CD14-positive monocyte (primary cell): ENCODE results near the gene NELL1. TPM values are rescaled to one million over a fixed set of nuclear protein-coding genes. Genes with fewer than 3 reads are reported as not detected.

Experiments used
- DNase-seq, 3 donors: peaks; one replicate each; pipeline ENCODE4 v3.0.0-alpha.2; 2011 to 2022
- H2AFZ ChIP-seq: 2 replicates; pipeline ENCODE4 v1.6.0; 2012; ENCODE audit warnings: mild to moderate bottlenecking, low read depth, low read length, inconsistent platforms; ENCODE audit not compliant: insufficient read depth, poor library complexity, severe bottlenecking
- H3K27ac ChIP-seq, 2 donors: 1 replicate in 1 of 2; 2 replicates in 1 of 2; pipeline ENCODE4 v1.5.1; 2012 to 2013; ENCODE audit warnings: low read length in 2 of 2, control low read depth in 1 of 2, inconsistent platforms in 1 of 2, low read depth in 1 of 2, mild to moderate bottlenecking in 1 of 2
- H3K27me3 ChIP-seq, 2 donors: one replicate each; pipeline versions ENCODE4 v1.6.0 to v1.6.1; 2011 to 2013; ENCODE audit warnings: low read length in 2 of 2; ENCODE audit not compliant: control insufficient read depth in 2 of 2, insufficient read depth in 2 of 2
- H3K36me3 ChIP-seq, 2 donors: replicated peaks in 1 of 2; 1 replicate in 1 of 2; 2 replicates in 1 of 2; pipeline versions ENCODE4 v1.5.1 to v1.6.1; 2012 to 2013; ENCODE audit warnings: low read length in 2 of 2, control low read depth in 1 of 2, inconsistent platforms in 1 of 2, mild to moderate bottlenecking in 1 of 2; ENCODE audit not compliant: insufficient read depth in 2 of 2, control insufficient read depth in 1 of 2
- H3K4me1 ChIP-seq, 2 donors: 1 replicate in 1 of 2; 2 replicates in 1 of 2; pipeline versions ENCODE4 v1.5.1 to v1.6.1; 2012 to 2013; ENCODE audit warnings: low read length in 2 of 2, control low read depth in 1 of 2, inconsistent platforms in 1 of 2, mild to moderate bottlenecking in 1 of 2, moderate library complexity in 1 of 2; ENCODE audit not compliant: insufficient read depth in 2 of 2, control insufficient read depth in 1 of 2
- H3K4me2 ChIP-seq: replicated peaks from 2 replicates; pipeline ENCODE3; 2012; ENCODE audit warnings: low read length, moderate library complexity, mild to moderate bottlenecking; ENCODE audit not compliant: poor library complexity, severe bottlenecking; ENCODE audit errors: extremely low read depth
- H3K4me3 ChIP-seq, 3 experiments: fragments of 200-600 bp in 1 of 3; sonication (generic) in 1 of 3; replicated peaks in 1 of 3; 1 replicate in 2 of 3; 2 replicates in 1 of 3; pipeline ENCODE4 v1.5.1; 2011 to 2013; ENCODE audit warnings: low read length in 3 of 3, mild to moderate bottlenecking in 3 of 3, control low read depth in 2 of 3, low read depth in 2 of 3, inconsistent platforms in 1 of 3, moderate library complexity in 1 of 3
- H3K79me2 ChIP-seq: 2 replicates; pipeline ENCODE4 v1.6.0; 2012; ENCODE audit warnings: mild to moderate bottlenecking, control low read depth, inconsistent platforms, low read length, moderate library complexity; ENCODE audit not compliant: insufficient read depth
- H3K9ac ChIP-seq: 2 replicates; pipeline ENCODE4 v1.6.0; 2017; ENCODE audit warnings: low read length, mild to moderate bottlenecking; ENCODE audit not compliant: insufficient read depth, poor library complexity, severe bottlenecking
- H3K9me3 ChIP-seq, 2 donors: replicated peaks in 1 of 2; 1 replicate in 1 of 2; 2 replicates in 1 of 2; pipeline versions ENCODE4 v1.5.1 to v1.6.1; 2012 to 2013; ENCODE audit warnings: low read length in 2 of 2, control low read depth in 1 of 2; ENCODE audit not compliant: control insufficient read depth in 1 of 2, insufficient read depth in 1 of 2
- H4K20me1 ChIP-seq: 2 replicates; pipeline ENCODE4 v1.6.0; 2012; ENCODE audit warnings: mild to moderate bottlenecking, low read length, control low read depth, moderate library complexity; ENCODE audit not compliant: insufficient read depth
- H3K27ac Mint-ChIP-seq, 7 donors: one replicate each; pipeline ENCODE4 v1.8.0; 2020; ENCODE audit warnings: mild to moderate bottlenecking in 7 of 7, mixed read lengths in 7 of 7, moderate library complexity in 6 of 7, inconsistent platforms in 2 of 7
- H3K27me3 Mint-ChIP-seq, 3 donors: one replicate each; pipeline ENCODE4 v1.8.0; 2021 to 2022; ENCODE audit warnings: low read depth in 3 of 3, mild to moderate bottlenecking in 3 of 3, mixed read lengths in 3 of 3, moderate library complexity in 3 of 3, inconsistent platforms in 1 of 3
- H3K36me3 Mint-ChIP-seq, 2 donors: one replicate each; pipeline ENCODE4 v1.8.0; 2020; ENCODE audit warnings: mixed read lengths in 2 of 2, inconsistent platforms in 1 of 2, mild to moderate bottlenecking in 1 of 2
- H3K4me1 Mint-ChIP-seq: one replicate; pipeline ENCODE4 v1.8.0; 2020; ENCODE audit warnings: mild to moderate bottlenecking, mixed read lengths
- H3K4me3 Mint-ChIP-seq, 2 donors: one replicate each; pipeline ENCODE4 v1.8.0; 2020; ENCODE audit warnings: mild to moderate bottlenecking in 2 of 2, mixed read lengths in 2 of 2, moderate library complexity in 1 of 2
- H3K9me3 Mint-ChIP-seq, 7 donors: one replicate each; pipeline ENCODE4 v1.8.0; 2020 to 2022; ENCODE audit warnings: mixed read lengths in 7 of 7, mild to moderate bottlenecking in 6 of 7, moderate library complexity in 6 of 7, inconsistent platforms in 2 of 7
- CTCF ChIP-seq: fragments of 200-600 bp; IDR thresholded peaks from one replicate; pipeline ENCODE4 v1.8.0; 2022; ENCODE audit warnings: antibody characterized with exemption, mild to moderate bottlenecking
- WGBS: methylation state at CpG from one replicate; pipeline ENCODE4 v1.1.5; 2013; ENCODE audit warnings: missing lambda C conversion rate; ENCODE audit not compliant: insufficient coverage; 5-methylcytosine and 5-hydroxymethylcytosine counted together
- intact Hi-C, 2 donors: fragments of 100-400 bp; cut with micrococcal nuclease; formaldehyde crosslinking; loops; one replicate each; pipeline versions ENCODE4 v1.15.0 to v1.15.1; 2023
- polyA plus RNA-seq, 3 donors: library from polyadenylated mRNA; depleted of rRNA in 1 of 3; unstranded in 2 of 3; stranded (reverse) in 1 of 3; fragments of 300-500 nt in 2 of 3; fragments of >200 nt in 1 of 3; fragmentation: Illumina TruSeq in 2 of 3; gene quantifications; 1 replicate in 2 of 3; 2 replicates in 1 of 3; pipeline ENCODE4 v1.2.3, GENCODE V29; 2012 to 2021

NELL1 gene
- polyA plus RNA-seq, 3 donors: not detected

GRCh38 chr11:21485006-21485405, 815.6 kb downstream of the NELL1 start:
- H3K4me1 Mint-ChIP-seq: peaks cover 9% of the 10 kb centered on the region
- intact Hi-C loops: no loop called here
- Histone ChIP-seq H3K9ac (no peak overlapping the region), H3K9me3 (no peaks in the 10 kb centered on the region), H3K27ac (no peak overlapping the region), H3K79me2 (no peaks in the 10 kb centered on the region), H3K36me3 (no peaks in the 10 kb centered on the region), H3K4me3 (no peak overlapping the region), H3K4me2 (no peak overlapping the region), H3K4me1 (no peaks in the 10 kb centered on the region), H2AFZ (no peak overlapping the region), H3K27me3 (no peaks in the 10 kb centered on the region), H4K20me1 (no peaks in the 10 kb centered on the region)
- no CpG with 5 or more reads among the region's 1 CpG for WGBS
- no peak overlapping the region for H3K4me3 Mint-ChIP-seq
- no peaks in the 10 kb centered on the region for H3K36me3 Mint-ChIP-seq
- no peak for DNase-seq
- peaks cover 0 to 3% (median 0%) of the 10 kb centered on the region in 3 donors for H3K27me3 Mint-ChIP-seq
- H3K27ac Mint-ChIP-seq: no peak overlapping the region
- no peak for TF ChIP-seq CTCF
- peaks cover 0 to 1% (median 0%) of the 10 kb centered on the region in 7 donors for H3K9me3 Mint-ChIP-seq

- no peak overlapping the region for H3K27ac Mint-ChIP-seq
- peaks cover 9% of the 10 kb centered on the region for H3K4me1 Mint-ChIP-seq
- no peak overlapping the region for H3K4me3 Mint-ChIP-seq
- TF ChIP-seq CTCF: no peak
- no peak overlapping the region for H2AFZ ChIP-seq
- H3K9me3 Mint-ChIP-seq: peaks cover 0 to 1% (median 0%) of the 10 kb centered on the region in 7 donors
- DNase-seq: no peak
- H3K4me3 ChIP-seq: no peak overlapping the region
- no peaks in the 10 kb centered on the region for H3K36me3 ChIP-seq
- no peak overlapping the region for H3K9ac ChIP-seq
- H3K9me3 ChIP-seq: no peaks in the 10 kb centered on the region
- H3K4me2 ChIP-seq: no peak overlapping the region
- 72% methylated on average over 4 of the region's 5 CpGs for WGBS
- no peaks in the 10 kb centered on the region for H3K79me2 ChIP-seq
- no peaks in the 10 kb centered on the region for H3K36me3 Mint-ChIP-seq
- H3K27me3 ChIP-seq: no peaks in the 10 kb centered on the region
- peaks cover 0 to 3% (median 0%) of the 10 kb centered on the region in 3 donors for H3K27me3 Mint-ChIP-seq
- intact Hi-C loops: no loop called here
- no peak overlapping the region for H3K27ac ChIP-seq
- no peaks in the 10 kb centered on the region for H3K4me1 ChIP-seq
- H4K20me1 ChIP-seq: no peaks in the 10 kb centered on the region
Observed at GRCh38 chr11:21485426-21485825, 816.0 kb downstream of the NELL1 start.
